SK-N-SH (cell line): ENCODE data around the gene CDKAL1. TPM values are rescaled to one million over a fixed set of nuclear protein-coding genes. Genes with fewer than 3 reads are reported as not detected.

Experiments
- CTCF ChIA-PET: fragments of 300-600, 350-600 bp; formaldehyde crosslinking; extraction: SDS; loops from one replicate; lab custom pipeline; 2021; lab: Yijun Ruan, JAX
- POLR2A ChIA-PET: fragments of 350-600 bp; sonication (Branson Sonifier 250); formaldehyde crosslinking; extraction: SDS; loops from one replicate; lab custom pipeline; 2020; ENCODE audit warnings: antibody characterized with exemption, inconsistent platforms; lab: Yijun Ruan, JAX
- DNase-seq: peaks from one replicate; pipeline ENCODE4 v3.0.0; 2012
- H2AFZ ChIP-seq: fragments of 200-600 bp; sonication (generic); 2 replicates; pipeline ENCODE4 v1.8.1; 2016; ENCODE audit warnings: antibody characterized with exemption, mild to moderate bottlenecking, low read depth
- H3F3A ChIP-seq: fragments of 200-600 bp; sonication (generic); replicated peaks from 2 replicates; pipeline ENCODE3; 2016; ENCODE audit warnings: antibody characterized with exemption, mild to moderate bottlenecking; ENCODE audit not compliant: insufficient read depth
- H3K27ac ChIP-seq, 2 experiments: fragments of 200-500 bp in 1 of 2; fragments of 200-600 bp in 1 of 2; sonication (Bioruptor generic) in 1 of 2; sonication (generic), shearing (Covaris generic) in 1 of 2; 2 replicates each; pipeline versions ENCODE4 v1.5.1 to v1.6.1; 2014 to 2016; ENCODE audit warnings: low read depth in 2 of 2, inconsistent platforms in 1 of 2, low read length in 1 of 2, mild to moderate bottlenecking in 1 of 2, mixed read lengths in 1 of 2
- H3K27me3 ChIP-seq: fragments of 200-600 bp; sonication (generic), shearing (Covaris generic); 2 replicates; pipeline ENCODE4 v1.6.1; 2016; ENCODE audit warnings: mixed run types; ENCODE audit not compliant: insufficient read depth
- H3K36me3 ChIP-seq, 2 experiments: fragments of 200-500 bp in 1 of 2; fragments of 200-600 bp in 1 of 2; sonication (Bioruptor generic) in 1 of 2; sonication (generic) in 1 of 2; replicated peaks in 1 of 2; 2 replicates each; pipeline versions ENCODE3 to v1.5.1; 2014 to 2016; ENCODE audit warnings: low read length in 1 of 2, mild to moderate bottlenecking in 1 of 2; ENCODE audit not compliant: insufficient read depth in 2 of 2, control insufficient read depth in 1 of 2
- H3K4me1 ChIP-seq, 2 experiments: fragments of 200-500 bp in 1 of 2; fragments of 200-600 bp in 1 of 2; sonication (Bioruptor generic) in 1 of 2; sonication (generic), shearing (Covaris generic) in 1 of 2; 2 replicates each; pipeline versions ENCODE4 v1.5.1 to v1.6.1; 2014 to 2016; ENCODE audit warnings: low read depth in 1 of 2, low read length in 1 of 2, mixed run types in 1 of 2; ENCODE audit not compliant: insufficient read depth in 2 of 2, control insufficient read depth in 1 of 2
- H3K4me2 ChIP-seq: fragments of 200-600 bp; sonication (generic), shearing (Covaris generic); 2 replicates; pipeline ENCODE4 v1.6.1; 2017; ENCODE audit warnings: mixed run types
- H3K4me3 ChIP-seq, 2 experiments: fragments of 200-500 bp in 1 of 2; fragments of 200-600 bp in 1 of 2; sonication (Bioruptor generic) in 1 of 2; sonication (generic), shearing (Covaris generic) in 1 of 2; 2 replicates each; pipeline versions ENCODE4 v1.5.1 to v1.8.1; 2014 to 2016; ENCODE audit warnings: low read depth in 2 of 2, inconsistent platforms in 1 of 2, low read length in 1 of 2, mild to moderate bottlenecking in 1 of 2, mixed read lengths in 1 of 2, moderate library complexity in 1 of 2
- H3K79me2 ChIP-seq: fragments of 200-600 bp; sonication (generic); 2 replicates; pipeline ENCODE4 v1.8.1; 2017; ENCODE audit warnings: mild to moderate bottlenecking; ENCODE audit not compliant: insufficient read depth
- H3K9ac ChIP-seq: fragments of 200-600 bp; sonication (generic); 2 replicates; pipeline ENCODE4 v1.6.1; 2017; ENCODE audit warnings: mixed run types
- H3K9me2 ChIP-seq: fragments of 200-600 bp; sonication (generic); 2 replicates; pipeline ENCODE4 v1.6.1; 2017; ENCODE audit warnings: mixed run types
- H3K9me3 ChIP-seq: fragments of 200-600 bp; sonication (generic); 2 replicates; pipeline ENCODE4 v1.6.1; 2017; ENCODE audit warnings: mixed run types, mild to moderate bottlenecking, moderate library complexity
- H4K20me1 ChIP-seq: fragments of 200-600 bp; sonication (generic); 2 replicates; pipeline ENCODE4 v1.6.1; 2017; ENCODE audit warnings: mild to moderate bottlenecking, mixed run types; ENCODE audit not compliant: insufficient read depth
- CHD2 ChIP-seq: fragments of 150-350 bp; IDR thresholded peaks from 2 replicates; pipeline ENCODE4 v1.6.1; 2018; ENCODE audit warnings: low read length; ENCODE audit not compliant: partially characterized antibody
- EP300 ChIP-seq, 2 experiments: IDR thresholded peaks; 2 replicates each; pipeline versions ENCODE4 v1.4.0 to v1.6.1; 2012; ENCODE audit warnings: borderline replicate concordance in 1 of 2, low read depth in 1 of 2, low read length in 1 of 2
- FOXM1 ChIP-seq: IDR thresholded peaks from 2 replicates; pipeline ENCODE4 v1.4.0; 2012; ENCODE audit warnings: low read depth, mild to moderate bottlenecking
- GABPA ChIP-seq: IDR thresholded peaks from 2 replicates; pipeline ENCODE4 v1.4.0; 2012; ENCODE audit warnings: low read depth, mild to moderate bottlenecking
- IRF3 ChIP-seq: fragments of 150-350 bp; IDR thresholded peaks from 2 replicates; pipeline ENCODE4 v1.6.1; 2016; ENCODE audit warnings: mild to moderate bottlenecking, low read depth, low read length
- JUND ChIP-seq: IDR thresholded peaks from 2 replicates; pipeline ENCODE4 v1.4.0; 2012
- MEF2A ChIP-seq: IDR thresholded peaks from 2 replicates; pipeline ENCODE4 v1.4.0; 2012; ENCODE audit warnings: low read depth, borderline replicate concordance
- POLR2AphosphoS5 ChIP-seq: IDR thresholded peaks from 2 replicates; pipeline ENCODE4 v1.6.1; 2012; ENCODE audit warnings: low read depth, low read length
- REST ChIP-seq: IDR thresholded peaks from 2 replicates; pipeline ENCODE4 v1.6.1; 2012; ENCODE audit warnings: mild to moderate bottlenecking, low read depth, low read length, moderate library complexity
- RFX5 ChIP-seq: IDR thresholded peaks from 2 replicates; pipeline ENCODE4 v1.6.1; 2012; ENCODE audit warnings: mild to moderate bottlenecking, improper control_type of control experiment, low read length
- RXRA ChIP-seq: IDR thresholded peaks from 2 replicates; pipeline ENCODE4 v1.4.0; 2012; ENCODE audit warnings: low read depth, mild to moderate bottlenecking, borderline replicate concordance
- SIN3A ChIP-seq: IDR thresholded peaks from 2 replicates; pipeline ENCODE4 v1.6.1; 2012; ENCODE audit warnings: low read depth, mild to moderate bottlenecking, low read length, moderate library complexity, borderline replicate concordance
- SMC3 ChIP-seq: IDR thresholded peaks from 2 replicates; pipeline ENCODE4 v1.6.1; 2012; ENCODE audit warnings: low read depth, low read length, improper control_type of control experiment
- TAF1 ChIP-seq: IDR thresholded peaks from 2 replicates; pipeline ENCODE4 v1.6.1; 2012; ENCODE audit warnings: low read depth, mild to moderate bottlenecking, low read length, moderate library complexity, borderline replicate concordance
- TCF12 ChIP-seq: IDR thresholded peaks from 2 replicates; pipeline ENCODE4 v1.4.0; 2012
- USF1 ChIP-seq: IDR thresholded peaks from 2 replicates; pipeline ENCODE4 v1.4.0; 2012; ENCODE audit warnings: low read depth, borderline replicate concordance
- USF2 ChIP-seq: fragments of 150-350 bp; IDR thresholded peaks from 2 replicates; pipeline ENCODE4 v1.6.1; 2017; ENCODE audit warnings: antibody characterized with exemption, low read length, low read depth, borderline replicate concordance
- YY1 ChIP-seq: IDR thresholded peaks from 2 replicates; pipeline ENCODE4 v1.4.0; 2012; ENCODE audit warnings: low read depth, mild to moderate bottlenecking
- ZBTB33 ChIP-seq: IDR thresholded peaks from 2 replicates; pipeline ENCODE4 v1.4.0; 2012; ENCODE audit warnings: low read depth, borderline replicate concordance
- WGBS: methylation state at CpG from one replicate; pipeline ENCODE4 v1.1.6; 2017; ENCODE audit warnings: low lambda C conversion rate; 5-methylcytosine and 5-hydroxymethylcytosine counted together
- polyA plus RNA-seq, 3 experiments: library from polyadenylated mRNA; depleted of rRNA; stranded (reverse); fragments of >200 nt; gene quantifications; 2 replicates each; pipeline ENCODE4 v1.2.3, GENCODE V29; 2012

The CDKAL1 gene
- polyA plus RNA-seq, 1 of the 3 experiments (the other 2 are of a cell fraction): 2.6 TPM

- H3F3A ChIP-seq: no peaks in the 10 kb centered on the region
- no peak for TF ChIP-seq REST
- TF ChIP-seq RXRA: no peak
- no peak for TF ChIP-seq FOXM1
- TF ChIP-seq MEF2A: no peak
- TF ChIP-seq SIN3A: no peak
- TF ChIP-seq USF1: no peak
- TF ChIP-seq RFX5: no peak
- TF ChIP-seq TCF12: no peak
- no peak for TF ChIP-seq POLR2AphosphoS5
- no peak for TF ChIP-seq EP300 (IDR thresholded peaks at IDR 0.05; ENCODE audit: borderline replicate concordance in 1 of 2, low read depth in 1 of 2, low read length in 1 of 2)
- no peak for TF ChIP-seq SMC3
- TF ChIP-seq CHD2: no peak
- TF ChIP-seq IRF3: no peak
- no peak for TF ChIP-seq ZBTB33
- TF ChIP-seq GABPA: no peak
- TF ChIP-seq USF2: no peak
- TF ChIP-seq YY1: no peak
- TF ChIP-seq JUND: no peak
- TF ChIP-seq TAF1: no peak
- TF ChIP-seq, all 33 proteins: peak for 0
- ChIA-PET CTCF (no interaction called here), POLR2A (interaction anchor here (0.6 kb wide), 1 partner anchor 106 kb away, joined by 3 read pairs; no protein-coding TSS in a partner anchor)
- no peak for DNase-seq
- WGBS: 99% methylated on average over 3 of the region's 3 CpGs
- H3K36me3 ChIP-seq: no peaks in the 10 kb centered on the region
- H3K27ac ChIP-seq: no peak overlapping the region
- no peak overlapping the region for H3K9ac ChIP-seq
- H3K27me3 ChIP-seq: no peaks in the 10 kb centered on the region
- H3K79me2 ChIP-seq: no peaks in the 10 kb centered on the region
- no peaks in the 10 kb centered on the region for H3K9me3 ChIP-seq
- H4K20me1 ChIP-seq: no peaks in the 10 kb centered on the region
- no peak overlapping the region for H2AFZ ChIP-seq
- H3K9me2 ChIP-seq: no peaks in the 10 kb centered on the region
- H3K4me2 ChIP-seq: no peak overlapping the region
- H3K4me3 ChIP-seq: no peak overlapping the region
- H3K4me1 ChIP-seq: no peaks in the 10 kb centered on the region
Measured at GRCh38 chr6:20924911-20925543, 390.8 kb downstream of the CDKAL1 start.
